Mammary epithelial cell (primary cell): ENCODE data around the gene SLC25A22.

Source experiments
- EZH2 ChIP-seq: IDR thresholded peaks from 2 replicates; pipeline ENCODE4 v1.6.1; 2012; ENCODE audit warnings: low read length, inconsistent platforms, borderline replicate concordance
- TF ChIP-seq, protein P1 (sequence below), 2 donors: IDR thresholded peaks in 1 of 2; conservative IDR thresholded peaks in 1 of 2; 2 replicates each; pipeline ENCODE4 v1.5.1; 2011 to 2012; ENCODE audit warnings: inconsistent platforms in 2 of 2, low read length in 2 of 2, mild to moderate bottlenecking in 2 of 2, control low read depth in 1 of 2, low read depth in 1 of 2; ENCODE audit not compliant: insufficient read depth in 1 of 2; ENCODE audit errors: extremely low read depth in 1 of 2

DNA sequence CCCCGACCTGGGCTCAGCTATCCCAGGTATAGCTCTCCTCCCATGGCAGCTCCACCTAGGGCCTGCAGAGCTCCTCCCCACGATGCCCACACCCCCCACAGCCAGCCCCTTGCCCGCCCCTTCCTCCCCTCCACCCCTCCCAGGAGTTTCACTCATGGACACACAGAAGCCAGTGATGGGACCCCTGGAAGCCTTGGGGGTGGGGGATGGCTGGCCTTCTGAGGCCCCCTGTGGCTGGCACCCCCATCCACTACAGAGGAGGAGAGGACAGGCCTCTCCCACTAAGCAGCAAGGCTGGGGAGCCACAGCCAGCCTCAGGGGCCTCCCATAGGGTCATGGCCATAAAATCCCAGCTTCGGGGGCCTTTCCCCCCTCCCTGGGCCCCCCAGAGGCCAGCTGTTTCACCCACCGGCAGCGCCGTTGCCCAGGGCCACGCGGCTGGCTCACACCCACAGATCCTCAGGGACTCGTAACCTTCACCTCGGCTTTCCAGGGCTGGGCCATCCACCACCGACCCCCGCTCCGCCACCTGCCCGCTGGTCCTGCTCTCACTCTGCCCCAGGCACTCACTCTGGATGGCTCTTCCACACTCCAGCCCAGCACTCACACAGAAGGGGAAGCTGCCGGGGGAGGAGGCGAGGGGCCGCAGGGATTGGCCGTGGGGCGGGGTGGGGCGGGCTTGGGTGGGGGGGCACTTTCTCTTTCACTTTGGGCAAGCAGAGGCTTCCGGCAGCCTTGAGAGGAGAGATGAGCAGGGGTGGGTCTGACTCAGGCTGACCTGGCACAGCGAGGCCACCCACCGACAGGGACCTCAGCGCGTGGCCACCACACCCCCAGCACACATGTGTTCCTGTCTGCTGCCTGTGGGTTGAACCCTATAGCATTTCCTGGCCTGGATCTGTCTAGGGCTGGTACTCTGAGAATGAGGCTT is 2.2 kb downstream of the SLC25A22 start:
- TF ChIP-seq, protein P1, sequence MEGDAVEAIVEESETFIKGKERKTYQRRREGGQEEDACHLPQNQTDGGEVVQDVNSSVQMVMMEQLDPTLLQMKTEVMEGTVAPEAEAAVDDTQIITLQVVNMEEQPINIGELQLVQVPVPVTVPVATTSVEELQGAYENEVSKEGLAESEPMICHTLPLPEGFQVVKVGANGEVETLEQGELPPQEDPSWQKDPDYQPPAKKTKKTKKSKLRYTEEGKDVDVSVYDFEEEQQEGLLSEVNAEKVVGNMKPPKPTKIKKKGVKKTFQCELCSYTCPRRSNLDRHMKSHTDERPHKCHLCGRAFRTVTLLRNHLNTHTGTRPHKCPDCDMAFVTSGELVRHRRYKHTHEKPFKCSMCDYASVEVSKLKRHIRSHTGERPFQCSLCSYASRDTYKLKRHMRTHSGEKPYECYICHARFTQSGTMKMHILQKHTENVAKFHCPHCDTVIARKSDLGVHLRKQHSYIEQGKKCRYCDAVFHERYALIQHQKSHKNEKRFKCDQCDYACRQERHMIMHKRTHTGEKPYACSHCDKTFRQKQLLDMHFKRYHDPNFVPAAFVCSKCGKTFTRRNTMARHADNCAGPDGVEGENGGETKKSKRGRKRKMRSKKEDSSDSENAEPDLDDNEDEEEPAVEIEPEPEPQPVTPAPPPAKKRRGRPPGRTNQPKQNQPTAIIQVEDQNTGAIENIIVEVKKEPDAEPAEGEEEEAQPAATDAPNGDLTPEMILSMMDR (conservative IDR thresholded peaks at IDR 0.05 in 1 of 2, IDR thresholded peaks at IDR 0.05 in 1 of 2; ENCODE audit: extremely low read depth in 1 of 2, insufficient read depth in 1 of 2, low read depth in 1 of 2, low read length in 2 of 2) = no peak
- TF ChIP-seq EZH2 = no peak
